Right cardiac atrium (tissue), 5 donors: ENCODE results near the gene EXOC4. TPM values are rescaled to one million over a fixed set of nuclear protein-coding genes. Genes with fewer than 3 reads are reported as not detected.

ENCODE experiments used
- ATAC-seq, 2 donors: fragments of 200-7000 bp; cut with Tn5 transposase; one replicate each; pipeline versions ENCODE4 v1.8.0 to v1.9.1; 2020; ENCODE audit warnings: moderate library complexity in 2 of 2, mild to moderate bottlenecking in 1 of 2
- DNase-seq, 3 donors: peaks; one replicate each; pipeline ENCODE4 v3.0.0-alpha.2; 2020
- H3K27ac ChIP-seq: one replicate; pipeline ENCODE4 v1.5.1; 2013; ENCODE audit warnings: mild to moderate bottlenecking, low read length, control low read depth, moderate library complexity
- H3K27me3 ChIP-seq: one replicate; pipeline ENCODE4 v1.6.1; 2013; ENCODE audit not compliant: control insufficient read depth, insufficient read depth
- H3K4me1 ChIP-seq: one replicate; pipeline ENCODE4 v1.6.1; 2013; ENCODE audit warnings: low read length; ENCODE audit not compliant: control insufficient read depth, insufficient read depth
- H3K4me3 ChIP-seq: one replicate; pipeline ENCODE4 v1.5.1; 2013; ENCODE audit warnings: low read length, control low read depth
- H3K9me3 ChIP-seq: one replicate; pipeline ENCODE4 v1.6.1; 2013; ENCODE audit warnings: low read length; ENCODE audit not compliant: control insufficient read depth
- WGBS: extraction: QIAGEN DNeasy Blood & Tissue Kit; methylation state at CpG from one replicate; pipeline ENCODE4 v1.1.7; 2013; 5-methylcytosine and 5-hydroxymethylcytosine counted together
- intact Hi-C, 4 donors: fragments of 100-400 bp; cut with DNase I; formaldehyde crosslinking; loops; one replicate each; pipeline versions ENCODE4 v1.11.0 to v1.14.0; 2022 to 2023
- polyA plus RNA-seq: library from polyadenylated mRNA; stranded (reverse); fragments of 200-250 nt; gene quantifications from one replicate; pipeline ENCODE4 v1.2.3, GENCODE V29; 2013
- total RNA-seq, 4 donors: library from RNA; stranded (reverse); fragmentation: NEBNext Ultra II Directional; extraction: Animal tissue kit (Norgen Biotek cat#: 25700); gene quantifications; one replicate each; pipeline ENCODE4 v1.2.1, GENCODE V29; 2021
- donor health status: healthy with polysubstance abuse.
- donor health status: DM: no; HTN: yes; CAD: no.
- donor health status: DM: no; HTN: no; CAD: no.
- donor health status: DM: no; HTN: yes; CAD: no; lungs with severe emphysema.
- donor health status: DM: yes; HTN: yes; CAD: no.

EXOC4 gene
- total and polyA plus RNA-seq, 5 donors: 11.9 to 45.9 (median 39.7) TPM

DNA sequence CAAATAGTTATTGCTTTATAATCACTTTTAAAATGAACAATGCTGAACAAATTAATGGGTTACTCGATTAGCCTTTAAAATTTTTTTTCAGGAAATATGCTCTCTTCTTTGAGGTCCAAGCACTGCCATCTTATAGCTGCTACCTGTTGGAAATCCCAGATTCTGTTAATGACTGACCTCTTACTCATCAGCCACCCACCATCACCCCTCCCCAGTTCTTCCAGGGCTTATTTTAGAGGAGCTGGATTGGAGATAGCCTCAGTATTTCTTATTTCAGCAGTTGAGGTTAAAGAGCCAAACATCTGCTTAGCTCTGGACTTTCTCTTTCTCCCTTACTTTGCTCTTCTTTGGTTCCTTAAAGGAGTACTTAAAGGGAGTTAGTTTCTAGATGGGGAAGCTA, 420.0 kb downstream of the EXOC4 start:
- intact Hi-C loops: no loop called here
- WGBS: 95% methylated on average over 1 of the region's 1 CpG
- no peaks in the 10 kb centered on the region for H3K4me1 ChIP-seq
- ATAC-seq (no peak), DNase-seq (no peak)
- no peaks in the 10 kb centered on the region for H3K27me3 ChIP-seq
- H3K27ac ChIP-seq: no peak overlapping the region
- no peaks in the 10 kb centered on the region for H3K9me3 ChIP-seq
- no peak overlapping the region for H3K4me3 ChIP-seq

DNA sequence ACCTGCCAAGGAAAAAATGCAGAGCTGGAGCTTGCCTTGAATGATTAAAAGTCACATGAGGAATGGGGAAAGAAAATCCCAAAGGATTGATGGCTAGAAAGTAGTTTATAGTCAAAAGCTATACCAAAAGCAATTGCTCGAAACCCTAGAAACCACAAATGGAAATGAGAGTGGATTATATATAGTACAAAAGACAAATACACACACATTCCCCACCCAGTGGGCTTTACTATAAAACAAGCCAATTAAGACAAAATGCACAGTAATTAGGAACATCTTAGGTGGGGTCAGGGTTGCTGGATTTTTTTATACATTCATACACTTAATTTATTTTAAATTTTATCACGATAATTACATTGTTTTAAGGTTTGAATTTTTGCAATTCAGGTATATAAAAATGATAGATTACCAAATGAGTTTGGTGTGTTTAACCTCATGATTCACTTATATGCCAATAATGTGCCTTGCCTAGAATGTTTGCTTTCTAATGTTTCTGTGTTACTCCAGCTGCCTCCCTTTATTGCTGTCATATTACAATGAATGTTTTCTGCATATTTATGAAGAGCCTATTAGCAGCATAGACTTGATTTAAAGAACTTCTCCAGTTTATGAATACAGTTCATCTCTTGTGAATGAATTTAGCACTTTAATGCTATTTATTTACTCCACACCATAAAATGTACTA, 421.3 kb downstream of the EXOC4 start:
- no peak for DNase-seq
- no peaks in the 10 kb centered on the region for H3K27me3 ChIP-seq
- WGBS: 92% methylated on average over 2 of the region's 2 CpGs
- intact Hi-C loops: no loop called here
- H3K4me1 ChIP-seq: no peaks in the 10 kb centered on the region
- H3K4me3 ChIP-seq: no peak overlapping the region
- no peak for ATAC-seq
- no peak overlapping the region for H3K27ac ChIP-seq
- no peaks in the 10 kb centered on the region for H3K9me3 ChIP-seq

DNA sequence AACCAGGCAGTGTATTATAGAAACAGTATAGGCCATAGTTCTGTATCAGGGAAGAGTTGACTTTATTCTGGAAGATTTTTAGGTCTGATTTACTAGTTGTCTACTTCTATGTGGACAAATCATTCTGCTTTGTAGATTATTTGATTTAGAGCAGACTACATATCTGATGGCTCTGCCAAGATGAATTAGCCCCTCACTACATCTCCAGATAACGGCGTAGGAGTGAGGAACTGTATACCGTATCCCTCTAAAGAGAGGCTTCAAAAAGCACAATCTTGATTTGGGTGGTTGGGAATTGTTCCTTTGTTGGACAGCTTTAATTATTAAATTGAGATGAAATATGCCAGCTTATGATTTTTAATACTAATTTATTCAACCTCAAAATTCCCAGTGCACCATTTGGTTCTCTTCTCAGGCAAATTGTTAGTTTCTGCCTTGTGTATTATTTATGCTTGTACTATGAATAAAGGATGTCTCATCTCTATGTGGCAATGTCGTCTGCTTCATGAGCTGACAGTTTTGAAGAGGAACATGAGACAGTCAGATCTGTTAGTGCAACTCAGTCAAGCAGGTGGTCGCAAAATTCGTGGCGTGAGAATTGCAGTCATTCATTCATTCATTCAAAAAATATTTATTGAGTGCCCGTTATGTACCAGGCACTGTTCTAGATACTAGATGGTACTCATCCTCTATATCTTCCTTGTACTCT, 422.8 kb downstream of the EXOC4 start:
- H3K27me3 ChIP-seq: no peaks in the 10 kb centered on the region
- WGBS: 95% methylated on average over 8 of the region's 8 CpGs
- H3K27ac ChIP-seq: no peak overlapping the region
- H3K4me3 ChIP-seq: no peak overlapping the region
- no peak for DNase-seq
- no peak for ATAC-seq
- no peaks in the 10 kb centered on the region for H3K9me3 ChIP-seq
- intact Hi-C loops: no loop called here
- H3K4me1 ChIP-seq: no peaks in the 10 kb centered on the region

DNA sequence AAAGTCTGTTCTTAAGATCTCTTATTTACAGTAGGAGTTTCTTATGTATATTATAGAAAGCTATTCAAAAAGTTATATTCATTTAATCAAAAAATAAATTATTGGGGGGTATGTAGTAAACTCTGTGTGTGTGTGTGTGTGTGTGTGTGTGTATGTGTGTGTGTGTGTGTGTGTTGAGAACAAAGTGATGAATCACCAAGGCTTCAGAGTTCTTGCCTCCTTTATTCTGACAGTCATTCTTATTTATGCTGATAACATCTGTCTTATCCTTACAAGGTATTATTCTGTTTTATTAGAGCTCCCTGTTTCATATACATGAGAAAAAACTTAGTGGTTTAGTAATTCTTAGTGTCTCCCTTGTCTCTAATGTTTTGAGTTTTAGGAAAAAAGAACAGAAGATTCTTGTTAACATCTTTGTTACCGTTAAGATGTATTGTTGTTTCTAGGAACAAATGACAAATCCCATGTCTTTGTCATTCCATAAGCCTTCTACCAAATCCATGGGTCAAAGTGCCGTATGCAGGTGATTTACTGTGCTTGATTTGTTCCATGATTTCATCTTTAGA, 424.0 kb downstream of the EXOC4 start:
- no peak overlapping the region for H3K4me3 ChIP-seq
- intact Hi-C loops: no loop called here
- no peak for DNase-seq
- no peaks in the 10 kb centered on the region for H3K27me3 ChIP-seq
- H3K27ac ChIP-seq: no peak overlapping the region
- ATAC-seq: no peak
- 92% methylated on average over 2 of the region's 2 CpGs for WGBS
- no peaks in the 10 kb centered on the region for H3K9me3 ChIP-seq
- no peaks in the 10 kb centered on the region for H3K4me1 ChIP-seq

DNA sequence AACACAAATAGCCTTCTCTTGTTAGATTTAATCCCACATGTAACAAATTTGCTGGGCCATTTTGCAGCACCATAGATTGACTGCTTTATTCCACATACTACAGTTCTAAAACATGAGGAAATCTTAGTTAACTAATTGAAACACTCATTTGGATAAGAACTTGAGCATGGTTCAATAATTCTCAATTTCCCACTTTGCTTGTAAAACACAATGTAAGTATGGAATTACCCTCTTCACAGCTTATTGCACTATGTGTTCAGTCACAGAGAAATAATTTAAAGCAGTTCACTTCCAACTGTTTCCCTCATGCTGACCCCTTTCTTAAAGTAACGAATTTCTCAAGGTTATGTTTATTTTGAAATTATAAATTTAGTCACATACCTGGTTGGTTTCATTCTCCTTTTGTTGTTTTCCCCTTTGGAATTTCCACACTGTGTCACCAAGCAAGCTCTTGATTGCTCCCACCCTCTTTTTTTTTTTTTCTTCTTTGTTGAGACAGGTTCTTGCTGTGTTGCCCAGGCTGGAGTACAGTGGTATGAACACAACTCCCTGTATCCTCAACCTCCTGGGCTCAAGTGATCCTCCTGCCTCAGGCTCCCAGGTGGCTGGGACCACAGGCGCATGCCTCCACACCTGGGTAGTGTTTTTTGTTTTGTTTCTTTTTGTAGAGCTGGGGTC, 425.4 kb downstream of the EXOC4 start:
- H3K9me3 ChIP-seq: no peaks in the 10 kb centered on the region
- no peak overlapping the region for H3K27ac ChIP-seq
- no peak overlapping the region for H3K4me3 ChIP-seq
- WGBS: 100% methylated on average over 2 of the region's 2 CpGs
- no peaks in the 10 kb centered on the region for H3K27me3 ChIP-seq
- H3K4me1 ChIP-seq: no peaks in the 10 kb centered on the region
- DNase-seq (no peak), ATAC-seq (no peak)
- intact Hi-C loops: no loop called here

DNA sequence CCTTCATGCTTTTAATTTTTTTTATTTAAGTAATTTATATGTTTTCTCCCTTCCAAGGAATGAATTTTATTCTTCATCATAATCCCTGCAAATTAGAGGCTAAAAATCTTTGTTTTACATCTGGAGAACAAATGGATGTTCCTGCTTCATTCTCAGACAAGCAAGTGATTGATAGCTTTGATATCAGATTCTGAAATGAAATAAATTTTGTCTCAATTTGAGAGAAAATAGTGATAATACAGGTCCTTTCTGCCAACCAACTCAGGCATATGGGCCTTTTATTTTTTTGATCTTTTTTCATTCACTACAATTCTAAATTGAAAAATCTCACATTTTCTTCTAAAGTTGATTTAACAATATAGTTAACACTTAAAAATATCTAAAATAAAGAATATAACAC, 427.1 kb downstream of the EXOC4 start:
- Histone ChIP-seq H3K9me3 (no peaks in the 10 kb centered on the region), H3K27ac (no peak overlapping the region), H3K27me3 (no peaks in the 10 kb centered on the region), H3K4me1 (no peaks in the 10 kb centered on the region), H3K4me3 (no peak overlapping the region)
- intact Hi-C loops: no loop called here
- DNase-seq (no peak), ATAC-seq (no peak)

DNA sequence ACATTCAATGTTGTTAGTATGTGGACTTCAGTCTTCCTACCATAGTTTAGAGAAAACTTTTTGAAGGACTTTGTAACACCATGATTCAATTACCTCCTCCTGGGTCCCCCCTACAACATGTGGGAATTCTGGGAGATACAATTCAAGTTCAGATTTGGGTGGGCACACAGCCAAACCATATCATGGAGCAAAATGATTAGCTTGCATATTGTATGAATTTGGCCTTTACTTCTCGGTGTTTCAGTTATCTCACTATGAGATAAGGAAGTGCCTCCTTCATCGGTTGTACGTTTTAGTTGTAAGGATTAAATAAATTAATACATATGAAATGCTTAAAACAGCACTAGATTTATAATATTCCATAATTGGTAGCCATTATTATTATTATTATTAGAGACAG, 428.7 kb downstream of the EXOC4 start:
- no peak for ATAC-seq
- WGBS: 80% methylated on average over 3 of the region's 3 CpGs

DNA sequence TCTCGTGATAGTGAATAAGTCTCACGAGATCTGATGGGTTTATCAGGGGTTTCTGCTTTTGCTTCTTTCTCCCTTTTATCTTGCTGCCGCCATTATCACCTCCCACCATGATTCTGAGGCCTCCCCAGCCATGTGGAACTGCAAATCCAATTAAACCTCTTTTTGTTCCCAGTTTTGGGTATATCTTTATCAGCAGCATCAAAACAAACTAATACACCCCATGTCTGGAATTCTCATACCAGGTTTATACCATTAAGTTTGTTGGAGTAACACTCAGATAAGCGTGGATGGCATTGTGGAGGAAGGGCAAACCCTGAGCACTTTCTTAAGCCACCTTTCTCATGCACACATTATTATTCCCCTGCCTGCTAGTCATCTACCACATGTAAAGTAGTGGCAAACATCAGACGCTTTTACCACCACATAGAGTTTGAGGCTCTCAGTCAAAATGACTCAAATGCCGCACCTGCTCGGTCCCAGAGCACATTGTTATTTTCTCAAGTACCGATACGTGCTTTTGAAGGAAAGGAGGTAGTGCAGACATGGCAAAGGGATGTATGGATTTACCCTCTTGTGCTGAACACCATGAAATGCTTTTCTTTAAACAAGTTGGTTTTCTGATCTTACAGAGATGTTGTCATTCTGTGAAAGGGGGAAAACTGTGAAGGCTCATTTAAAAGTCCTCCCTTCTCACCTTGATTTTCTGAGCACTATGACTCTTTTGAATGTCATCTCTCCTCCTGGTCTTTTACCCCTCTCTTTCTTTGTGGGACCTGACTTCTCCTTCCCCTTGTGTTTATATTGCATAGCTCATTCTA, 429.7 kb downstream of the EXOC4 start:
- no peak for DNase-seq
- Histone ChIP-seq H3K9me3 (no peaks in the 10 kb centered on the region), H3K27ac (no peak overlapping the region), H3K27me3 (no peaks in the 10 kb centered on the region), H3K4me3 (no peak overlapping the region), H3K4me1 (no peaks in the 10 kb centered on the region)
- intact Hi-C loops: no loop called here
- 74% methylated on average over 9 of the region's 9 CpGs for WGBS
- ATAC-seq: no peak

More for the DNA sequence above, 428.7 kb downstream of the EXOC4 start:
- no peaks in the 10 kb centered on the region for H3K27me3 ChIP-seq
- H3K4me1 ChIP-seq: no peaks in the 10 kb centered on the region
- no peak for DNase-seq
- intact Hi-C loops: no loop called here
- H3K9me3 ChIP-seq: no peaks in the 10 kb centered on the region
- H3K27ac ChIP-seq: no peak overlapping the region
- H3K4me3 ChIP-seq: no peak overlapping the region

DNA sequence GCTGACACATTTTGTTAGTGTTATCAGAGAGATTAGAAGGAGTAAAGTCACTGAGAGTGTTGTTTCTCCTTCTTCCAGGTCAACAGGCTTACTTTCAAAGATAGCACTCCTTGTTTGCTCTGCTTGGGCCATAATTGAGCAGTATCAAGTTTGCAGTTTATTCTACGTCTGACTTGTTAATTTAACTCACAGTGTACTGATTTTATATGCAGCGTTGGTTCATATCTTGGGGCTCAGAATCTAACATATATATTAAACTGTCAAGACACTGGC, 430.2 kb downstream of the EXOC4 start:
- WGBS: 60% methylated on average over 2 of the region's 2 CpGs
- ATAC-seq (no peak), DNase-seq (no peak)
- Histone ChIP-seq H3K4me1 (no peaks in the 10 kb centered on the region), H3K27me3 (no peaks in the 10 kb centered on the region), H3K4me3 (no peak overlapping the region), H3K9me3 (no peaks in the 10 kb centered on the region), H3K27ac (no peak overlapping the region)
- intact Hi-C loops: no loop called here

DNA sequence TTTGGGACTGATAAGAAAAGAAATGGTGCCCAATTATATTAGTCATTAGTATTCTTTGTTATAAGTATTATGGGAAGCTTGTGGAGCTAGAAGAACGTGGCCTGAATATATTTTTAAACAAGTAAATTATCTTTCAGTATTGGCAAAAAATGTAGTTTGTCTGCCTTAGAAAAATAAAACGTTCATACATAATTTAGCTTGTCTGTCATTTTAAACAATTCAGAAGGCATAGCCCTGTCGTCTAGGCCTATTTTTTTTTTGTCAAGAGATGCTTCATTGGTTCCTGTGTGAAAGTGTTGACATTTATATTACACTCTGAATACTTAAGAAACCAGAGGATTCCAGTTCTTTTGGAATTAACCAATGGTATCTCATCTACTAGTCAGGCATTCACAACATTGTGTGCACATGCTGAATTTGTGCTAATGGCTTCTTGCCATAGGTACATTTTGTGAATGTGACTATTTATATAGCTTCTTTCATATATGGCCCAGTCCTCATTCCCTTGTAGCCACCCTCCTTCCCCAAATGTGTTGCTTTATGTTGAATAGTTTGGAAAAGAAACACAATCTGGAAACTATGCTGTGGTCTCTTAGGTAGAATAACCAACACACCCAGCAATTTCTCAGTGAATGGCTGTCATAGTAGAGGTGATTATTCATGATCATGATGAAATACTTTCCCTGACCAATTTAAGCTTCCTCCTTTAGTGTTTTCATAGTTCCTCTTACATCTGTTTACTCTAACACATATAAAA, 435.8 kb downstream of the EXOC4 start:
- ATAC-seq (no peak), DNase-seq (no peak)
- Histone ChIP-seq H3K4me3 (no peak overlapping the region), H3K4me1 (peaks cover 4% of the 10 kb centered on the region), H3K27ac (no peak overlapping the region), H3K9me3 (no peaks in the 10 kb centered on the region), H3K27me3 (no peaks in the 10 kb centered on the region)
- WGBS: 57% methylated on average over 3 of the region's 3 CpGs
- intact Hi-C loops: no loop called here
